Uterus (tissue), 4 donors: ENCODE results near the gene FOSB. TPM values are rescaled to one million over a fixed set of nuclear protein-coding genes. Genes with fewer than 3 reads are reported as not detected.

Source experiments
- DNase-seq, 2 donors: peaks; one replicate each; pipeline ENCODE4 v3.0.0-alpha.2; 2019 to 2020
- H3K27ac ChIP-seq, 2 donors: fragments of 200-600 bp; sonication (generic); 1 replicate in 1 of 2; 2 replicates in 1 of 2; pipeline ENCODE4 v1.5.1; 2016 to 2018
- H3K27me3 ChIP-seq, 2 donors: fragments of 200-600 bp; sonication (generic); one replicate each; pipeline ENCODE4 v1.5.1; 2018 to 2019; ENCODE audit warnings: control low read depth in 1 of 2
- H3K36me3 ChIP-seq, 2 donors: fragments of 200-600 bp; sonication (generic); one replicate each; pipeline ENCODE4 v1.5.1; 2019; ENCODE audit warnings: control low read depth in 1 of 2
- H3K4me1 ChIP-seq, 2 donors: fragments of 200-600 bp; sonication (generic); one replicate each; pipeline ENCODE4 v1.5.1; 2018 to 2019; ENCODE audit warnings: control low read depth in 1 of 2
- H3K4me3 ChIP-seq, 2 donors: fragments of 200-600 bp; sonication (generic); 1 replicate in 1 of 2; 2 replicates in 1 of 2; pipeline ENCODE4 v1.5.1; 2018 to 2019; ENCODE audit warnings: mild to moderate bottlenecking in 1 of 2
- H3K9me3 ChIP-seq, 2 donors: fragments of 200-600 bp; sonication (generic); one replicate each; pipeline ENCODE4 v1.5.1; 2019; ENCODE audit warnings: control low read depth in 1 of 2
- POLR2A ChIP-seq, 2 donors: fragments of 450-650 bp; IDR thresholded peaks; one replicate each; pipeline ENCODE4 v1.6.1; 2016; ENCODE audit warnings: antibody characterized with exemption in 2 of 2, mild to moderate bottlenecking in 1 of 2, moderate library complexity in 1 of 2
- intact Hi-C: fragments of 100-400 bp; cut with DNase I; formaldehyde crosslinking; loops from one replicate; pipeline ENCODE4 v1.15.1; 2023; ENCODE audit warnings: low total_unique reads
- total RNA-seq, 4 donors: library from RNA; depleted of rRNA in 3 of 4; stranded (reverse); fragments of >200 nt in 3 of 4; gene quantifications; one replicate each; pipeline versions ENCODE4 v1.1.0 to v1.2.4, GENCODE V29; 2014 to 2023
- TF ChIP-seq, protein P1 (sequence below), 4 experiments: fragments of 200-600 bp in 2 of 4; fragments of 450-650 bp in 2 of 4; sonication (generic) in 2 of 4; IDR thresholded peaks; one replicate each; pipeline ENCODE4 v1.5.1; 2016 to 2019; ENCODE audit warnings: antibody characterized with exemption in 4 of 4, mild to moderate bottlenecking in 2 of 4, moderate library complexity in 1 of 4
- donor health status: DM: yes; HTN: yes; CAD: no.

FOSB gene
- total RNA-seq, 4 donors from 2014 or later, result 8.1 to 52.1 (median 28.6) TPM; not detected in 1

- Histone ChIP-seq H3K27me3 (peaks cover 0 to 4% of the 10 kb centered on the region in 2 donors), H3K4me3 (peak within 1 kb of the TSS in 1 of 2 donors; percentile 45), H3K36me3 (no peaks in the 10 kb centered on the region), H3K27ac (peak within 1 kb of the TSS in 1 of 2 donors; percentile 10), H3K4me1 (peaks cover 0 to 10% of the 10 kb centered on the region in 2 donors), H3K9me3 (no peaks in the 10 kb centered on the region)
- no peak for DNase-seq
- intact Hi-C loops, result no loop called here
- TF ChIP-seq, protein P1, sequence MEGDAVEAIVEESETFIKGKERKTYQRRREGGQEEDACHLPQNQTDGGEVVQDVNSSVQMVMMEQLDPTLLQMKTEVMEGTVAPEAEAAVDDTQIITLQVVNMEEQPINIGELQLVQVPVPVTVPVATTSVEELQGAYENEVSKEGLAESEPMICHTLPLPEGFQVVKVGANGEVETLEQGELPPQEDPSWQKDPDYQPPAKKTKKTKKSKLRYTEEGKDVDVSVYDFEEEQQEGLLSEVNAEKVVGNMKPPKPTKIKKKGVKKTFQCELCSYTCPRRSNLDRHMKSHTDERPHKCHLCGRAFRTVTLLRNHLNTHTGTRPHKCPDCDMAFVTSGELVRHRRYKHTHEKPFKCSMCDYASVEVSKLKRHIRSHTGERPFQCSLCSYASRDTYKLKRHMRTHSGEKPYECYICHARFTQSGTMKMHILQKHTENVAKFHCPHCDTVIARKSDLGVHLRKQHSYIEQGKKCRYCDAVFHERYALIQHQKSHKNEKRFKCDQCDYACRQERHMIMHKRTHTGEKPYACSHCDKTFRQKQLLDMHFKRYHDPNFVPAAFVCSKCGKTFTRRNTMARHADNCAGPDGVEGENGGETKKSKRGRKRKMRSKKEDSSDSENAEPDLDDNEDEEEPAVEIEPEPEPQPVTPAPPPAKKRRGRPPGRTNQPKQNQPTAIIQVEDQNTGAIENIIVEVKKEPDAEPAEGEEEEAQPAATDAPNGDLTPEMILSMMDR (IDR thresholded peaks at IDR 0.05), result peak in 1 of 4 experiments; percentile 6
- TF ChIP-seq POLR2A (IDR thresholded peaks at IDR 0.05), result no peak
These were observed 30.8 kb downstream of the FOSB start, which contains the start of gene PPM1N for GRCh38 chr19:45498411-45499195. Gene PPM1N (plus strand): TSS chr19:45498443. CDS start chr19:45498473, 30 bp downstream.

DNA sequence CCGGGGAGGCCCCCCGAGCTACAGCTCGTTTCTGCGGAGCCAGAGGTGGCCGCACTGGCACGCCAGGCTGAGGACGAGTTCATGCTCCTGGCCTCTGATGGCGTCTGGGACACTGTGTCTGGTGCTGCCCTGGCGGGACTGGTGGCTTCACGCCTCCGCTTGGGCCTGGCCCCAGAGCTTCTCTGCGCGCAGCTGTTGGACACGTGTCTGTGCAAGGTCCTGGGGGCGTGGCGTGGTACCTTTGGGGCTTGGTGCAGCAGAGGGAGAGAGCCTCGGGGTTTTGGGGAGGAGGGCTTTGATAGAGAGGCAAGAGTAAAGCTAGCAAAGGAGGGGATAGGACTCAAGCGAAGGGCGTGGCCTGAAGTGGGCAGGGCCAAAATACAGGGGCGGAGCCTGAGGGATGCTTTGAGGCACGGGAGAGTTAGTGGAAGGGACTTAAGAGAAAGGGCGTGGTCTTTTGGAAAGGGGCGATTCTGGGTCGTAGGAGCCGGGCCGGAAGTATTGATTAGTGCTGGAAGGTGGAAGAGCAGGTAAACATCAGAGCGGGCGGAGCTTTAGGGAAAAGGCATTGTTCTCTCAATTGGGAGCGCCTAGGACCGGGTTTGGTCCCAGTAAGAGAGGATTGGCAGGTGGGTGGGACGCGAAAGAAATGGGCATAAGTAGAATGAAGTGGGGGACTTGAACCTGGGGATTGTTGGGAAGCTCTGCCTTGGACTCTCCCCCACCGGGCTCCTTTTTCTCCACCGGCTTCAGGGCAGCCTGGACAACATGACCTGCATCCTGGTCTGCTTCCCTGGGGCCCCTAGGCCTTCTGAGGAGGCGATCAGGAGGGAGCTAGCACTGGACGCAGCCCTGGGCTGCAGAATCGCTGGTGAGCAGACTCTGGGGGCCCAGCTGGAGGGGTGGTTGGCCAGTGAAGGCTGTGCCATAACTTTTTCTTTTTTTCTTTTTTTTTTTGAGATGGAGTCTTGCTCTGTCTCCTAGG is 31.7 kb downstream of the FOSB start:
- no peaks in the 10 kb centered on the region for H3K36me3 ChIP-seq
- H3K27me3 ChIP-seq, result peaks cover 0 to 4% of the 10 kb centered on the region in 2 donors
- no peak for TF ChIP-seq POLR2A (IDR thresholded peaks at IDR 0.05)
- TF ChIP-seq, protein P1 (IDR thresholded peaks at IDR 0.05), result no peak
- H3K9me3 ChIP-seq, result no peaks in the 10 kb centered on the region
- intact Hi-C loops, result no loop called here
- no peak for DNase-seq
- no peak overlapping the region for H3K27ac ChIP-seq
- H3K4me3 ChIP-seq, result no peak overlapping the region
- peaks cover 0 to 10% of the 10 kb centered on the region in 2 donors for H3K4me1 ChIP-seq

- TF ChIP-seq, protein P1 (IDR thresholded peaks at IDR 0.05), result no peak
- no peak for TF ChIP-seq POLR2A (IDR thresholded peaks at IDR 0.05)
- Histone ChIP-seq H3K36me3 (no peaks in the 10 kb centered on the region), H3K27me3 (peaks cover 0 to 4% of the 10 kb centered on the region in 2 donors), H3K4me3 (no peak overlapping the region), H3K9me3 (no peaks in the 10 kb centered on the region), H3K4me1 (peaks cover 0 to 6% of the 10 kb centered on the region in 2 donors), H3K27ac (no peak overlapping the region)
- intact Hi-C loops, result no loop called here
- no peak for DNase-seq
These were observed 33.3 kb downstream of the FOSB start for GRCh38 chr19:45500918-45501729.

DNA sequence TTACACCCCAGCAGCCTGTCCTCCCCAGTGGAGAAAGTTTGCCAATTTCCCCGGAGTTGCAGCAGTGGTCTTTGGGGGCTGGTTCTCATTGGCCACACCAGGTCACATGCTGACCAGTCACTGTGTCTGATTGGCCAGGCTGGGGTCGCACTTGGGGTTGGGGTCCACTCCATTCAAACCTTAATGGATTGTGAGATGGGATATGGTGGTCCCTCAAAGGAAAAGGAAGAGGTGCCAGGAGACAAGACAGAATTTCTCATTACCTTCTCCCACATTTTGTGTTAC is 33.9 kb downstream of the FOSB start:
- TF ChIP-seq POLR2A (IDR thresholded peaks at IDR 0.05), result no peak
- TF ChIP-seq, protein P1 (IDR thresholded peaks at IDR 0.05), result no peak
- peaks cover 0 to under 1% of the 10 kb centered on the region in 2 donors for H3K4me1 ChIP-seq
- H3K9me3 ChIP-seq, result no peaks in the 10 kb centered on the region
- H3K36me3 ChIP-seq, result no peaks in the 10 kb centered on the region
- H3K4me3 ChIP-seq, result no peak overlapping the region
- H3K27me3 ChIP-seq, result peaks cover 0 to 4% of the 10 kb centered on the region in 2 donors
- intact Hi-C loops, result no loop called here
- no peak for DNase-seq
- H3K27ac ChIP-seq, result no peak overlapping the region
